Upper lobe of left lung (tissue), 6 donors: ENCODE data around the gene NLGN1. TPM values are rescaled to one million over a fixed set of nuclear protein-coding genes. Genes with fewer than 3 reads are reported as not detected.

Experiments used
- ATAC-seq, 2 donors: fragments of 200-7000 bp; cut with Tn5 transposase; one replicate each; pipeline ENCODE4 v1.9.1; 2022; ENCODE audit warnings: mild to moderate bottlenecking in 2 of 2, moderate library complexity in 2 of 2; ENCODE audit not compliant: low FRiP score in 2 of 2
- DNase-seq, 2 donors: peaks; one replicate each; pipeline ENCODE4 v3.0.0-alpha.2; 2019 to 2020
- H3K27ac ChIP-seq, 4 donors: fragments of 200-600 bp; sonication (generic); one replicate each; pipeline ENCODE4 v1.5.1; 2016 to 2019
- H3K27me3 ChIP-seq, 4 donors: fragments of 200-600 bp; sonication (generic); one replicate each; pipeline ENCODE4 v1.5.1; 2017 to 2019
- H3K36me3 ChIP-seq, 4 donors: fragments of 200-600 bp; sonication (generic); one replicate each; pipeline ENCODE4 v1.5.1; 2016 to 2019
- H3K4me1 ChIP-seq, 4 donors: fragments of 200-600 bp; sonication (generic); one replicate each; pipeline ENCODE4 v1.5.1; 2018 to 2019
- H3K4me3 ChIP-seq, 4 donors: fragments of 200-600 bp; sonication (generic); one replicate each; pipeline ENCODE4 v1.5.1; 2017 to 2019; ENCODE audit warnings: mild to moderate bottlenecking in 2 of 4, moderate library complexity in 1 of 4
- H3K9me3 ChIP-seq, 4 donors: fragments of 200-600 bp; sonication (generic); one replicate each; pipeline ENCODE4 v1.5.1; 2018 to 2019
- EP300 ChIP-seq, 4 donors: sonication (generic); formaldehyde crosslinking; IDR thresholded peaks; one replicate each; pipeline ENCODE4 v1.5.1; 2017; ENCODE audit warnings: antibody characterized with exemption in 4 of 4, control low read depth in 2 of 4
- POLR2A ChIP-seq, 4 donors: fragments of 450-650 bp; IDR thresholded peaks; one replicate each; pipeline ENCODE4 v1.5.1; 2016 to 2017; ENCODE audit warnings: antibody characterized with exemption in 4 of 4, mild to moderate bottlenecking in 2 of 4
- POLR2AphosphoS5 ChIP-seq, 2 donors: sonication (generic); formaldehyde crosslinking; IDR thresholded peaks; one replicate each; pipeline ENCODE4 v1.5.1; 2017; ENCODE audit warnings: antibody characterized with exemption in 2 of 2
- WGBS, 2 donors: methylation state at CpG; one replicate each; pipeline ENCODE4 v1.1.5; 2017 to 2018; 5-methylcytosine and 5-hydroxymethylcytosine counted together
- total RNA-seq, 6 donors: library from RNA; depleted of rRNA in 4 of 6; stranded (reverse); fragments of >200 nt in 4 of 6; gene quantifications; one replicate each; pipeline versions ENCODE4 v1.1.0 to v1.2.1, GENCODE V29; 2016 to 2021
- TF ChIP-seq, protein P1 (sequence below), 6 experiments: fragments of 450-650 bp in 4 of 6; fragments of 200-600 bp in 2 of 6; sonication (generic) in 2 of 6; IDR thresholded peaks; one replicate each; pipeline ENCODE4 v1.5.1; 2016 to 2019; ENCODE audit warnings: antibody characterized with exemption in 6 of 6
- donor health status: DM: no; HTN: no; CAD: no; lungs with moderate emphysema.
- donor health status: DM: no; HTN: yes; CAD: no; lungs with severe emphysema.

Gene NLGN1
- total RNA-seq, 6 donors from 2014 or later, result under 0.01 to 3.5 (median 1.9) TPM

GRCh38 chr3:174089592-174089991 lies 692.0 kb downstream of the NLGN1 start:
- WGBS, 2 donors, result 40 to 44% methylated on average over 2 of the region's 2 CpGs
- DNase-seq (no peak), ATAC-seq (no peak)
- Histone ChIP-seq H3K9me3 (no peaks in the 10 kb centered on the region), H3K27me3 (no peaks in the 10 kb centered on the region), H3K36me3 (no peaks in the 10 kb centered on the region), H3K4me1 (no peaks in the 10 kb centered on the region), H3K27ac (no peak overlapping the region), H3K4me3 (no peak overlapping the region)
- no peak for TF ChIP-seq POLR2A (IDR thresholded peaks at IDR 0.05)
- no peak for TF ChIP-seq POLR2AphosphoS5 (IDR thresholded peaks at IDR 0.05)
- no peak for TF ChIP-seq EP300 (IDR thresholded peaks at IDR 0.05)
- TF ChIP-seq, protein P1, sequence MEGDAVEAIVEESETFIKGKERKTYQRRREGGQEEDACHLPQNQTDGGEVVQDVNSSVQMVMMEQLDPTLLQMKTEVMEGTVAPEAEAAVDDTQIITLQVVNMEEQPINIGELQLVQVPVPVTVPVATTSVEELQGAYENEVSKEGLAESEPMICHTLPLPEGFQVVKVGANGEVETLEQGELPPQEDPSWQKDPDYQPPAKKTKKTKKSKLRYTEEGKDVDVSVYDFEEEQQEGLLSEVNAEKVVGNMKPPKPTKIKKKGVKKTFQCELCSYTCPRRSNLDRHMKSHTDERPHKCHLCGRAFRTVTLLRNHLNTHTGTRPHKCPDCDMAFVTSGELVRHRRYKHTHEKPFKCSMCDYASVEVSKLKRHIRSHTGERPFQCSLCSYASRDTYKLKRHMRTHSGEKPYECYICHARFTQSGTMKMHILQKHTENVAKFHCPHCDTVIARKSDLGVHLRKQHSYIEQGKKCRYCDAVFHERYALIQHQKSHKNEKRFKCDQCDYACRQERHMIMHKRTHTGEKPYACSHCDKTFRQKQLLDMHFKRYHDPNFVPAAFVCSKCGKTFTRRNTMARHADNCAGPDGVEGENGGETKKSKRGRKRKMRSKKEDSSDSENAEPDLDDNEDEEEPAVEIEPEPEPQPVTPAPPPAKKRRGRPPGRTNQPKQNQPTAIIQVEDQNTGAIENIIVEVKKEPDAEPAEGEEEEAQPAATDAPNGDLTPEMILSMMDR (IDR thresholded peaks at IDR 0.05), result no peak

DNA sequence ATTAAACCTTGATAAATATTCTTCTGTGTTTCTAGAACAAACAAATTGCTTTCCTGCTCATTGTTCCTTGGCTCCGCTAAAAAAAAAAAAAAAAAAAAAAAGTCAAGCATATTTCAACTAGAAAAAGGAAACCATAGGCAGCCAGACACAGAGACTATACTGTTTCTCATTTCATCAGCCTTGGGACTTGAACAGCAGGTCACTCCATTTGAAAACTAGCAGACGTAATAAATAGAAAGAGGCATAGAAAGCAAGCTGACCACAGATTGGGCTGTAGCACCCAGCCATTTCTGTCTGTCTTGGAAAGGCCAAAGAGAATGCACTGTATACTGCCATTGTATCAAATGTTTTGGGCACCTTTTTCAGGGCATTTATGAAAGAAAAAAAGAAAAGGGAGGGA lies 697.1 kb downstream of the NLGN1 start:
- DNase-seq (no peak), ATAC-seq (no peak)
- Histone ChIP-seq H3K9me3 (no peaks in the 10 kb centered on the region), H3K27me3 (no peaks in the 10 kb centered on the region), H3K36me3 (no peaks in the 10 kb centered on the region), H3K27ac (no peak overlapping the region), H3K4me3 (no peak overlapping the region), H3K4me1 (no peaks in the 10 kb centered on the region)
- no peak for TF ChIP-seq EP300 (IDR thresholded peaks at IDR 0.05)
- TF ChIP-seq, protein P1 (IDR thresholded peaks at IDR 0.05), result no peak
- TF ChIP-seq POLR2AphosphoS5 (IDR thresholded peaks at IDR 0.05), result no peak
- TF ChIP-seq POLR2A (IDR thresholded peaks at IDR 0.05), result no peak
- 69 to 70% methylated on average over 2 of the region's 2 CpGs for WGBS, 2 donors

DNA sequence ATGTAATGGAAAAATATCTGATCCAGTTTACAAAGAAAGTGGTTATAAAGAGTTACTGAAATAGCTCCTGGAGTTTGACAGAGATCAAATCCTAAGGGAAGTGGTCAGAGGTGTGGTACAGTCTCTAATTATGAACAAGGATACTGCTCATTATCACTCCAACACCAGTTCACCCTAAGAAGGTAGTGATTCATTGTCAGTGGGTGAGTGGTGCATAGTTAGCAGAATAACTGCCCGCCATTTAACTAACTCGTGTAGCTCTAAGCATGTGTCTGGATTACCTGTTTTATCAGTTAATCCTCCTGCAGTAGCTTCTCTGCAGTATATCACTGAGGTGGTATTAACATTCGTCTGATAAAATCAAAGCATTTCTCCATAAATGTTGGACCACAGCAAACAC lies 700.1 kb downstream of the NLGN1 start:
- no peak for TF ChIP-seq POLR2A (IDR thresholded peaks at IDR 0.05)
- TF ChIP-seq EP300 (IDR thresholded peaks at IDR 0.05), result no peak
- TF ChIP-seq, protein P1 (IDR thresholded peaks at IDR 0.05), result no peak
- TF ChIP-seq POLR2AphosphoS5 (IDR thresholded peaks at IDR 0.05), result no peak
- no peaks in the 10 kb centered on the region for H3K36me3 ChIP-seq
- DNase-seq (no peak), ATAC-seq (no peak)
- no peaks in the 10 kb centered on the region for H3K9me3 ChIP-seq
- no peaks in the 10 kb centered on the region for H3K4me1 ChIP-seq
- no peaks in the 10 kb centered on the region for H3K27me3 ChIP-seq
- 78 to 88% methylated on average over 3 of the region's 3 CpGs for WGBS, 2 donors
- no peak overlapping the region for H3K4me3 ChIP-seq
- no peak overlapping the region for H3K27ac ChIP-seq

GRCh38 chr3:174098746-174099145 lies 701.2 kb downstream of the NLGN1 start:
- WGBS, 2 donors, result 85 to 86% methylated on average over 2 of the region's 2 CpGs
- no peaks in the 10 kb centered on the region for H3K4me1 ChIP-seq
- H3K36me3 ChIP-seq, result no peaks in the 10 kb centered on the region
- no peaks in the 10 kb centered on the region for H3K27me3 ChIP-seq
- DNase-seq (no peak), ATAC-seq (no peak)
- no peaks in the 10 kb centered on the region for H3K9me3 ChIP-seq
- H3K4me3 ChIP-seq, result no peak overlapping the region
- no peak overlapping the region for H3K27ac ChIP-seq
- TF ChIP-seq EP300 (IDR thresholded peaks at IDR 0.05) (no peak), POLR2AphosphoS5 (IDR thresholded peaks at IDR 0.05) (no peak)
- TF ChIP-seq, protein P1 (IDR thresholded peaks at IDR 0.05), result no peak

DNA sequence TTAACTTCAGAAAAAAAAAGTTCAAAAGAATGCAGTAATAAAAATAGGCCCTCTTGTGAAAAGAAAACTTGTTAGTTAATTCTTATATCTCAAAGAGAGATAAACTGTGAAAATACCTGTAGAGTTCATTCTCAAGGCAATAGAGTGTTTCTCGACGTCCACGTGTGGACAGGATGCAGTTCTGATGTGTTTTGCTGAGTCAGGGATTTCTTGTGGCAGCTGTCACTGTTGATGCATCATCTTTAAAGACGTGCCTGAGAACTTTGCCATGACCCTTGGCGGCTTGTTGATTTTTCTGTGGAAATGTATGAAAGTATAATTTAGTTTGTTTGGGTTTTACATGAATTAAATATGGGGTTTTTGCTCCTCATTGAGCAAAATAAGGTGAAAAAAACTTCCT lies 702.2 kb downstream of the NLGN1 start:
- H3K36me3 ChIP-seq, result no peaks in the 10 kb centered on the region
- TF ChIP-seq POLR2AphosphoS5 (IDR thresholded peaks at IDR 0.05) (no peak), EP300 (IDR thresholded peaks at IDR 0.05) (no peak), POLR2A (IDR thresholded peaks at IDR 0.05) (no peak)
- TF ChIP-seq, protein P1 (IDR thresholded peaks at IDR 0.05), result no peak
- ATAC-seq, result no peak
- H3K27ac ChIP-seq, result no peak overlapping the region
- DNase-seq, result no peak
- no peaks in the 10 kb centered on the region for H3K9me3 ChIP-seq
- WGBS, 2 donors, result 72 to 74% methylated on average over 5 of the region's 5 CpGs
- H3K4me3 ChIP-seq, result no peak overlapping the region
- H3K27me3 ChIP-seq, result no peaks in the 10 kb centered on the region
- no peaks in the 10 kb centered on the region for H3K4me1 ChIP-seq
